ENCODE results near the gene PRKG2.
A peak's percentile ranks its signal among the peaks of the same experiment; 100 is the strongest.
"Not testable (repeated sequence)": the region's sequence is repeated elsewhere in the genome, so short reads cannot be mapped to it uniquely, and the experiment has no call there.

Gene PRKG2

GRCh38 chr4:81227968-81228367 lies 12.9 kb upstream of the PRKG2 start:
- POLR2A ChIA-PET, result no interaction called here
- no peaks in the 10 kb centered on the region for H3K27me3 ChIP-seq (replicated peaks in 2 of 5; ENCODE audit: control insufficient read depth in 4 of 5, insufficient read depth in 5 of 5, low read length in 4 of 5)
- peaks cover 0 to 14% (median 8%) of the 10 kb centered on the region in 5 experiments for H3K9me3 ChIP-seq (ENCODE audit: control extremely low read depth in 1 of 5, control insufficient read depth in 4 of 5, insufficient read depth in 2 of 5, low read depth in 1 of 5, low read length in 4 of 5)
- 95% methylated on average over 6 of the region's 6 CpGs for WGBS (ENCODE audit: insufficient coverage)
- DNase-seq, result no peak
- no peak overlapping the region for H3K4me3 ChIP-seq (ENCODE audit: control insufficient read depth in 1 of 7, extremely low read depth in 1 of 7, insufficient read depth in 4 of 7, low read depth in 2 of 7, low read length in 6 of 7)
- CTCF ChIA-PET, result interaction anchor here (1.2 kb wide), 1 partner anchor 21 kb away, joined by 4 read pairs; no protein-coding TSS in a partner anchor
- no peaks in the 10 kb centered on the region for H3K4me1 ChIP-seq (ENCODE audit: control extremely low read depth in 1 of 4, control insufficient read depth in 4 of 4, insufficient read depth in 4 of 4, low read length in 3 of 4)
- no peak overlapping the region for H3K27ac ChIP-seq (ENCODE audit: insufficient read depth in 1 of 2, low read depth in 1 of 2, low read length in 2 of 2, poor library complexity in 1 of 2, severe bottlenecking in 2 of 2)
- peaks cover 0 to 2% (median 0%) of the 10 kb centered on the region in 4 experiments for H3K36me3 ChIP-seq (ENCODE audit: control insufficient read depth in 4 of 4, insufficient read depth in 4 of 4, low read length in 3 of 4)

GRCh38 chr4:81227138-81227537 lies 12.1 kb upstream of the PRKG2 start:
- Histone ChIP-seq H3K27ac (ENCODE audit: insufficient read depth in 1 of 2, low read depth in 1 of 2, low read length in 2 of 2, poor library complexity in 1 of 2, severe bottlenecking in 2 of 2) (no peak overlapping the region), H3K4me3 (ENCODE audit: control insufficient read depth in 1 of 7, extremely low read depth in 1 of 7, insufficient read depth in 4 of 7, low read depth in 2 of 7, low read length in 6 of 7) (no peak overlapping the region), H3K9me3 (ENCODE audit: control extremely low read depth in 1 of 5, control insufficient read depth in 4 of 5, insufficient read depth in 2 of 5, low read depth in 1 of 5, low read length in 4 of 5) (peaks cover 0 to 11% (median 7%) of the 10 kb centered on the region in 5 experiments), H3K36me3 (ENCODE audit: control insufficient read depth in 4 of 4, insufficient read depth in 4 of 4, low read length in 3 of 4) (peaks cover 0 to 2% (median 0%) of the 10 kb centered on the region in 4 experiments), H3K27me3 (replicated peaks in 2 of 5; ENCODE audit: control insufficient read depth in 4 of 5, insufficient read depth in 5 of 5, low read length in 4 of 5) (no peaks in the 10 kb centered on the region), H3K4me1 (ENCODE audit: control extremely low read depth in 1 of 4, control insufficient read depth in 4 of 4, insufficient read depth in 4 of 4, low read length in 3 of 4) (no peaks in the 10 kb centered on the region)
- no peak for DNase-seq
- WGBS (ENCODE audit: insufficient coverage), result 60% methylated on average over 2 of the region's 4 CpGs
- ChIA-PET CTCF (interaction anchor here (0.6 to 1.5 kb wide), 5 partner anchors 16 to 122 kb away, joined by 3 to 4 read pairs (median 4); no protein-coding TSS in a partner anchor), POLR2A (no interaction called here)

- Histone ChIP-seq H3K9me3 (ENCODE audit: control extremely low read depth in 1 of 5, control insufficient read depth in 4 of 5, insufficient read depth in 2 of 5, low read depth in 1 of 5, low read length in 4 of 5) (no peaks in the 10 kb centered on the region), H3K27ac (ENCODE audit: insufficient read depth in 1 of 2, low read depth in 1 of 2, low read length in 2 of 2, poor library complexity in 1 of 2, severe bottlenecking in 2 of 2) (no peak overlapping the region), H3K27me3 (replicated peaks in 2 of 5; ENCODE audit: control insufficient read depth in 4 of 5, insufficient read depth in 5 of 5, low read length in 4 of 5) (no peaks in the 10 kb centered on the region), H3K36me3 (ENCODE audit: control insufficient read depth in 4 of 4, insufficient read depth in 4 of 4, low read length in 3 of 4) (no peaks in the 10 kb centered on the region), H3K4me3 (ENCODE audit: control insufficient read depth in 1 of 7, extremely low read depth in 1 of 7, insufficient read depth in 4 of 7, low read depth in 2 of 7, low read length in 6 of 7) (no peak overlapping the region), H3K4me1 (ENCODE audit: control extremely low read depth in 1 of 4, control insufficient read depth in 4 of 4, insufficient read depth in 4 of 4, low read length in 3 of 4) (peaks cover 0 to 11% (median 5%) of the 10 kb centered on the region in 4 experiments)
- ChIA-PET POLR2A (no interaction called here), CTCF (interaction anchor here (0.6 to 1.6 kb wide), 2 partner anchors 126 to 1146 kb away, joined by 4 read pairs; no protein-coding TSS in a partner anchor)
- DNase-seq, result no peak
- WGBS (ENCODE audit: insufficient coverage), result 70% methylated on average over 2 of the region's 2 CpGs
Measured at GRCh38 chr4:81225252-81225651, 10.2 kb upstream of the PRKG2 start.

- POLR2A ChIA-PET; H3K27me3 ChIP-seq (replicated peaks in 2 of 5; ENCODE audit: control insufficient read depth in 4 of 5, insufficient read depth in 5 of 5, low read length in 4 of 5); DNase-seq; H3K27ac ChIP-seq (ENCODE audit: insufficient read depth in 1 of 2, low read depth in 1 of 2, low read length in 2 of 2, poor library complexity in 1 of 2, severe bottlenecking in 2 of 2); H3K4me3 ChIP-seq (ENCODE audit: control insufficient read depth in 1 of 7, extremely low read depth in 1 of 7, insufficient read depth in 4 of 7, low read depth in 2 of 7, low read length in 6 of 7); H3K9me3 ChIP-seq (ENCODE audit: control extremely low read depth in 1 of 5, control insufficient read depth in 4 of 5, insufficient read depth in 2 of 5, low read depth in 1 of 5, low read length in 4 of 5); H3K36me3 ChIP-seq (ENCODE audit: control insufficient read depth in 4 of 4, insufficient read depth in 4 of 4, low read length in 3 of 4); CTCF ChIA-PET: not testable (repeated sequence)
- H3K4me1 ChIP-seq (ENCODE audit: control extremely low read depth in 1 of 4, control insufficient read depth in 4 of 4, insufficient read depth in 4 of 4, low read length in 3 of 4), result peaks cover 0 to 16% (median 5%) of the 10 kb centered on the region in 4 experiments
Measured at GRCh38 chr4:81222082-81222472, 7.1 kb upstream of the PRKG2 start.

- no peaks in the 10 kb centered on the region for H3K9me3 ChIP-seq (ENCODE audit: control extremely low read depth in 1 of 5, control insufficient read depth in 4 of 5, insufficient read depth in 2 of 5, low read depth in 1 of 5, low read length in 4 of 5)
- no peak overlapping the region for H3K4me3 ChIP-seq (ENCODE audit: control insufficient read depth in 1 of 7, extremely low read depth in 1 of 7, insufficient read depth in 4 of 7, low read depth in 2 of 7, low read length in 6 of 7)
- peaks cover 0 to 19% (median 5%) of the 10 kb centered on the region in 4 experiments for H3K4me1 ChIP-seq (ENCODE audit: control extremely low read depth in 1 of 4, control insufficient read depth in 4 of 4, insufficient read depth in 4 of 4, low read length in 3 of 4)
- DNase-seq, result peak in 2 of 3 donors; percentile 70 to 76
- H3K27me3 ChIP-seq (replicated peaks in 2 of 5; ENCODE audit: control insufficient read depth in 4 of 5, insufficient read depth in 5 of 5, low read length in 4 of 5), result no peaks in the 10 kb centered on the region
- no peak overlapping the region for H3K27ac ChIP-seq (ENCODE audit: insufficient read depth in 1 of 2, low read depth in 1 of 2, low read length in 2 of 2, poor library complexity in 1 of 2, severe bottlenecking in 2 of 2)
- H3K36me3 ChIP-seq (ENCODE audit: control insufficient read depth in 4 of 4, insufficient read depth in 4 of 4, low read length in 3 of 4), result no peaks in the 10 kb centered on the region
- CTCF ChIA-PET, result interaction anchor here (0.9 kb wide), 1 partner anchor 36 kb away, joined by 4 read pairs; no protein-coding TSS in a partner anchor
- POLR2A ChIA-PET, result no interaction called here
- WGBS (ENCODE audit: insufficient coverage), result 50% methylated on average over 2 of the region's 3 CpGs
Measured at GRCh38 chr4:81221303-81222081, 6.5 kb upstream of the PRKG2 start.

GRCh38 chr4:81220271-81220670 lies 5.2 kb upstream of the PRKG2 start:
- H3K27me3 ChIP-seq (replicated peaks in 2 of 5; ENCODE audit: control insufficient read depth in 4 of 5, insufficient read depth in 5 of 5, low read length in 4 of 5), result peaks cover 0 to 7% (median 0%) of the 10 kb centered on the region in 5 experiments
- H3K36me3 ChIP-seq (ENCODE audit: control insufficient read depth in 4 of 4, insufficient read depth in 4 of 4, low read length in 3 of 4), result no peaks in the 10 kb centered on the region
- no peaks in the 10 kb centered on the region for H3K9me3 ChIP-seq (ENCODE audit: control extremely low read depth in 1 of 5, control insufficient read depth in 4 of 5, insufficient read depth in 2 of 5, low read depth in 1 of 5, low read length in 4 of 5)
- H3K4me1 ChIP-seq (ENCODE audit: control extremely low read depth in 1 of 4, control insufficient read depth in 4 of 4, insufficient read depth in 4 of 4, low read length in 3 of 4), result peaks cover 0 to 29% (median 8%) of the 10 kb centered on the region in 4 experiments
- DNase-seq, result no peak
- H3K27ac ChIP-seq (ENCODE audit: insufficient read depth in 1 of 2, low read depth in 1 of 2, low read length in 2 of 2, poor library complexity in 1 of 2, severe bottlenecking in 2 of 2), result no peak overlapping the region
- H3K4me3 ChIP-seq (ENCODE audit: control insufficient read depth in 1 of 7, extremely low read depth in 1 of 7, insufficient read depth in 4 of 7, low read depth in 2 of 7, low read length in 6 of 7), result no peak overlapping the region
- ChIA-PET CTCF (interaction anchor here (2.1 kb wide), 1 partner anchor 131 kb away, joined by 10 read pairs; no protein-coding TSS in a partner anchor), POLR2A (no interaction called here)
- no CpG with 5 or more reads among the region's 1 CpG for WGBS (ENCODE audit: insufficient coverage)

GRCh38 chr4:81218206-81218605 lies 3.2 kb upstream of the PRKG2 start:
- Histone ChIP-seq H3K27me3 (replicated peaks in 2 of 5; ENCODE audit: control insufficient read depth in 4 of 5, insufficient read depth in 5 of 5, low read length in 4 of 5) (peaks cover 0 to 10% (median 0%) of the 10 kb centered on the region in 5 experiments), H3K4me3 (ENCODE audit: control insufficient read depth in 1 of 7, extremely low read depth in 1 of 7, insufficient read depth in 4 of 7, low read depth in 2 of 7, low read length in 6 of 7) (no peak overlapping the region), H3K4me1 (ENCODE audit: control extremely low read depth in 1 of 4, control insufficient read depth in 4 of 4, insufficient read depth in 4 of 4, low read length in 3 of 4) (peaks cover 0 to 39% (median 15%) of the 10 kb centered on the region in 4 experiments), H3K27ac (ENCODE audit: insufficient read depth in 1 of 2, low read depth in 1 of 2, low read length in 2 of 2, poor library complexity in 1 of 2, severe bottlenecking in 2 of 2) (no peak overlapping the region), H3K36me3 (ENCODE audit: control insufficient read depth in 4 of 4, insufficient read depth in 4 of 4, low read length in 3 of 4) (no peaks in the 10 kb centered on the region), H3K9me3 (ENCODE audit: control extremely low read depth in 1 of 5, control insufficient read depth in 4 of 5, insufficient read depth in 2 of 5, low read depth in 1 of 5, low read length in 4 of 5) (peaks cover 0 to 6% (median 0%) of the 10 kb centered on the region in 5 experiments)
- POLR2A ChIA-PET, result no interaction called here
- no peak for DNase-seq
- 100% methylated on average over 1 of the region's 1 CpG for WGBS (ENCODE audit: insufficient coverage)
- CTCF ChIA-PET, result interaction anchor here (1.0 to 6.9 kb wide), 4 partner anchors 20 to 133 kb away, joined by 3 to 48 read pairs (median 28); no protein-coding TSS in a partner anchor

Data from common myeloid progenitor, CD34-positive (primary cell).